Spleen (tissue), 11 donors: ENCODE data around the gene UXS1. TPM values are rescaled to one million over a fixed set of nuclear protein-coding genes. Genes with fewer than 3 reads are reported as not detected.

Experiments
- DNase-seq: peaks from one replicate; pipeline ENCODE4 v3.0.0-alpha.2; 2020
- H3K27ac ChIP-seq, 8 donors: fragments of 200-600 bp; sonication (generic) in 7 of 8; 1 replicate in 4 of 8; 2 replicates in 4 of 8; pipeline versions ENCODE4 v1.5.0 to v1.8.0; 2016 to 2021; ENCODE audit warnings: inconsistent platforms in 4 of 8, mild to moderate bottlenecking in 4 of 8, moderate library complexity in 1 of 8
- H3K27me3 ChIP-seq, 7 donors: fragments of 200-600 bp; sonication (generic) in 6 of 7; replicated peaks in 1 of 7; 1 replicate in 4 of 7; 2 replicates in 3 of 7; pipeline versions ENCODE4 v1.5.0 to v1.8.0; 2016 to 2021; ENCODE audit warnings: inconsistent platforms in 3 of 7, mild to moderate bottlenecking in 1 of 7
- H3K36me3 ChIP-seq, 6 donors: fragments of 200-600 bp; sonication (generic) in 5 of 6; 1 replicate in 4 of 6; 2 replicates in 2 of 6; pipeline versions ENCODE4 v1.5.0 to v1.8.0; 2016 to 2021; ENCODE audit warnings: inconsistent platforms in 2 of 6
- H3K4me1 ChIP-seq, 6 donors: fragments of 200-600 bp; sonication (generic) in 5 of 6; 1 replicate in 3 of 6; 2 replicates in 3 of 6; pipeline versions ENCODE4 v1.5.0 to v1.8.0; 2016 to 2021; ENCODE audit warnings: inconsistent platforms in 3 of 6
- H3K4me3 ChIP-seq, 8 donors: fragments of 200-600 bp; sonication (generic) in 7 of 8; 1 replicate in 4 of 8; 2 replicates in 4 of 8; pipeline versions ENCODE4 v1.5.0 to v1.8.0; 2016 to 2021; ENCODE audit warnings: inconsistent platforms in 4 of 8, mild to moderate bottlenecking in 4 of 8, moderate library complexity in 2 of 8
- H3K9me3 ChIP-seq, 8 donors: fragments of 200-600 bp; sonication (generic) in 7 of 8; 1 replicate in 4 of 8; 2 replicates in 4 of 8; pipeline versions ENCODE4 v1.5.0 to v1.8.0; 2016 to 2021; ENCODE audit warnings: inconsistent platforms in 4 of 8
- CTCF ChIP-seq, 11 experiments: fragments of 200-600 bp in 7 of 11; fragments of 450-650 bp in 4 of 11; sonication (generic) in 4 of 11; IDR thresholded peaks in 8 of 11; conservative IDR thresholded peaks in 3 of 11; 1 replicate in 7 of 11; 2 replicates in 4 of 11; pipeline versions ENCODE4 v1.4.0 to v1.8.0; 2016 to 2021; ENCODE audit warnings: antibody characterized with exemption in 11 of 11, inconsistent platforms in 4 of 11, mild to moderate bottlenecking in 1 of 11
- POLR2A ChIP-seq, 3 donors: fragments of 450-650 bp; IDR thresholded peaks; one replicate each; pipeline ENCODE4 v1.5.1; 2017; ENCODE audit warnings: antibody characterized with exemption in 3 of 3, mild to moderate bottlenecking in 1 of 3
- POLR2AphosphoS5 ChIP-seq, 3 donors: sonication (generic); formaldehyde crosslinking; IDR thresholded peaks; one replicate each; pipeline ENCODE4 v1.5.1; 2017; ENCODE audit warnings: antibody characterized with exemption in 3 of 3
- WGBS, 5 donors: extraction: QIAGEN DNeasy Blood & Tissue Kit in 3 of 5; methylation state at CpG; one replicate each; pipeline versions ENCODE4 v1.1.5 to v1.1.7; 2013 to 2018; 5-methylcytosine and 5-hydroxymethylcytosine counted together
- intact Hi-C: fragments of 100-400 bp; cut with DNase I; formaldehyde crosslinking; loops from one replicate; pipeline ENCODE4 v1.15.0; 2023; ENCODE audit warnings: low total_unique reads
- polyA plus RNA-seq, 3 donors: library from polyadenylated mRNA; stranded (reverse); fragments of 200-250 nt; gene quantifications; one replicate each; pipeline ENCODE4 v1.2.1, GENCODE V29; 2013
- total RNA-seq, 7 donors: library from RNA; depleted of rRNA in 3 of 7; stranded (reverse); fragments of >200 nt in 3 of 7; fragmentation: NEBNext Ultra II Directional in 4 of 7; extraction: Animal tissue kit (Norgen Biotek cat#: 25700) in 4 of 7; gene quantifications; one replicate each; pipeline versions ENCODE4 v1.1.0 to v1.2.1, GENCODE V29; 2016 to 2021
- donor health status: healthy with polysubstance abuse.
- donor health status: DM: no; HTN: no; CAD: no; lungs with moderate emphysema.
- donor health status: DM: no; HTN: no; CAD: no.
- donor health status: Bipolar disorder and iron deficiency.
- donor health status: healthy.
- donor health status: DM: no; HTN: no; CAD: no.
- donor health status: DM: yes; HTN: yes; CAD: no.

UXS1 gene
- total and polyA plus RNA-seq, 10 donors, result 9.5 to 60.1 (median 40.3) TPM

- TF ChIP-seq POLR2A (IDR thresholded peaks at IDR 0.05) (no peak), CTCF (IDR thresholded peaks at IDR 0.05 in 8 of 11, conservative IDR thresholded peaks at IDR 0.05 in 3 of 11) (no peak), POLR2AphosphoS5 (IDR thresholded peaks at IDR 0.05) (no peak)
- peaks cover 0 to 15% (median 10%) of the 10 kb centered on the region in 6 donors for H3K4me1 ChIP-seq
- H3K36me3 ChIP-seq, result no peaks in the 10 kb centered on the region
- H3K27me3 ChIP-seq, result no peaks in the 10 kb centered on the region
- 80 to 87% (median 83%) methylated on average over 9 to 12 of the region's 12 CpGs for WGBS, 5 donors
- H3K27ac ChIP-seq, result no peak overlapping the region
- H3K4me3 ChIP-seq, result no peak overlapping the region
- no peaks in the 10 kb centered on the region for H3K9me3 ChIP-seq
- no peak for DNase-seq
- intact Hi-C loops, result no loop called here
Measured at GRCh38 chr2:106054880-106055655, 139.0 kb downstream of the UXS1 start.

GRCh38 chr2:106054321-106054720 is 139.8 kb downstream of the UXS1 start:
- no peak overlapping the region for H3K4me3 ChIP-seq
- no peaks in the 10 kb centered on the region for H3K36me3 ChIP-seq
- DNase-seq, result no peak
- 83 to 93% (median 91%) methylated on average over 9 of the region's 9 CpGs for WGBS, 5 donors
- H3K4me1 ChIP-seq, result peaks cover 0 to 15% (median 10%) of the 10 kb centered on the region in 6 donors
- no peak overlapping the region for H3K27ac ChIP-seq
- no peaks in the 10 kb centered on the region for H3K27me3 ChIP-seq
- TF ChIP-seq CTCF (IDR thresholded peaks at IDR 0.05 in 8 of 11, conservative IDR thresholded peaks at IDR 0.05 in 3 of 11), result no peak
- no peak for TF ChIP-seq POLR2AphosphoS5 (IDR thresholded peaks at IDR 0.05)
- TF ChIP-seq POLR2A (IDR thresholded peaks at IDR 0.05), result no peak
- intact Hi-C loops, result no loop called here
- H3K9me3 ChIP-seq, result no peaks in the 10 kb centered on the region

GRCh38 chr2:106053581-106053980 is 140.5 kb downstream of the UXS1 start:
- WGBS, 5 donors, result 77 to 87% (median 82%) methylated on average over 6 of the region's 6 CpGs
- no peaks in the 10 kb centered on the region for H3K9me3 ChIP-seq
- no peak for DNase-seq
- intact Hi-C loops, result no loop called here
- no peaks in the 10 kb centered on the region for H3K27me3 ChIP-seq
- no peak overlapping the region for H3K27ac ChIP-seq
- H3K4me1 ChIP-seq, result peaks cover 0 to 15% (median 10%) of the 10 kb centered on the region in 6 donors
- H3K4me3 ChIP-seq, result no peak overlapping the region
- no peak for TF ChIP-seq POLR2A (IDR thresholded peaks at IDR 0.05)
- no peak for TF ChIP-seq CTCF (IDR thresholded peaks at IDR 0.05 in 8 of 11, conservative IDR thresholded peaks at IDR 0.05 in 3 of 11)
- TF ChIP-seq POLR2AphosphoS5 (IDR thresholded peaks at IDR 0.05), result no peak
- no peaks in the 10 kb centered on the region for H3K36me3 ChIP-seq

- 22 to 43% (median 38%) methylated on average over 2 of the region's 2 CpGs for WGBS, 5 donors
- Histone ChIP-seq H3K4me1 (peaks cover 0 to 15% (median 10%) of the 10 kb centered on the region in 6 donors), H3K27ac (no peak overlapping the region), H3K9me3 (no peaks in the 10 kb centered on the region), H3K27me3 (no peaks in the 10 kb centered on the region), H3K4me3 (no peak overlapping the region), H3K36me3 (no peaks in the 10 kb centered on the region)
- no peak for TF ChIP-seq POLR2AphosphoS5 (IDR thresholded peaks at IDR 0.05)
- no peak for TF ChIP-seq POLR2A (IDR thresholded peaks at IDR 0.05)
- no peak for TF ChIP-seq CTCF (IDR thresholded peaks at IDR 0.05 in 8 of 11, conservative IDR thresholded peaks at IDR 0.05 in 3 of 11)
- intact Hi-C loops, result no loop called here
- DNase-seq, result no peak
Measured at GRCh38 chr2:106053116-106053515, 141.0 kb downstream of the UXS1 start.
